Fibroblast of villous mesenchyme (primary cell): ENCODE measurements around the gene PICALM. TPM values are rescaled to one million over a fixed set of nuclear protein-coding genes. Genes with fewer than 3 reads are reported as not detected.
A peak's percentile ranks its signal among the peaks of the same experiment; 100 is the strongest.

Source experiments
- DNase-seq: peaks from one replicate; pipeline ENCODE4 v3.0.0-alpha.2; 2010; ENCODE audit warnings: low read depth
- H3K4me3 ChIP-seq: 2 replicates; pipeline ENCODE4 v1.5.1; 2011; ENCODE audit warnings: low read depth, mild to moderate bottlenecking, low read length
- CTCF ChIP-seq: IDR thresholded peaks from 2 replicates; pipeline ENCODE4 v1.5.1; 2012; ENCODE audit warnings: low read depth, mild to moderate bottlenecking, low read length; ENCODE audit not compliant: insufficient read depth
- total RNA-seq: library from RNA; depleted of rRNA; stranded (reverse); fragments of >200 nt; gene quantifications from 2 replicates; pipeline ENCODE4 v1.2.3, GENCODE V29; 2012

PICALM gene
- total RNA-seq, 1 donor, result 388 TPM

DNA sequence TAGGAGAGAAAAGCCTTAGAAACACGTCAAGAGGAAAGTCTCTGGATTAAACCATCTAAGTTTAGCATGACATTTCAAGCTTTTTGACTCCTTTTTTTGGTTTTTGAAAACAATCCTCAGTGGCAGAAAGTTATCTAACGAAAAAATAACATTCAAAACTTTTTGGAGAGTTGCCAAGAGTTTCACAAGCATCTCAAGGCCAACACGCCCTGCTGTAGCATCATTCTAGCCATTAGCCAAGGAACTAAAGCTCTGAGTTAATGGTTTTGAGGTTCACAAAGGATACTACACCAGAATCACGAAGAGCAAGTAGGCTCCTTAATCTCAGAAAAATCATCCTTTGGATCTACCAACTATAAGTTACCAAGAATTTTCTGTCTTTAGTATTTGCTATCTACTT is 94.8 kb downstream of the PICALM start:
- DNase-seq, result peak; percentile 57
- H3K4me3 ChIP-seq, result no peak overlapping the region
- TF ChIP-seq CTCF, result no peak

DNA sequence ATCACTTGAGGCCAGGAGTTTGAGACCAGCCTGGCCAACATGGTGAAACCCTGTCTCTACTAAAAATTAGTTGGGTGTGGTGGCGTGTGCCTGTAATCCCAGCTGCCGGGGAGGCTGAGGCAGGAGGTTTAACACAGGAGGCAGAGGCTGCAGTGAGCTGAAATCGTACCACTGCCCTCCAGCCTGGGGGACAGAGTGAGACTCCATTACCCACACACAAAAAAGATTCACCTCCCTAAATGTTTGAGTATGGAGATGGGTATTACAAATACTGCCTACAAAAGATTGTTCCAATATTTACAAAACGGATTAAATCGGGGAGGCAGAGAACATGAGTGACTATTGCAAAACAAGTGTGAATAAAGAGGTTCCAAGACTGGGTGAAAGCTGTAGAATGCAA is 98.3 kb downstream of the PICALM start:
- no peak for DNase-seq
- no peak overlapping the region for H3K4me3 ChIP-seq
- TF ChIP-seq CTCF, result no peak

- TF ChIP-seq CTCF, result no peak
- DNase-seq, result no peak
- H3K4me3 ChIP-seq, result no peak overlapping the region
Measured at GRCh38 chr11:85967457-85967856, 101.4 kb downstream of the PICALM start.

- no peak for TF ChIP-seq CTCF
- peak; percentile 46 for DNase-seq
- H3K4me3 ChIP-seq, result no peak overlapping the region
Measured at GRCh38 chr11:85965202-85965601, 103.7 kb downstream of the PICALM start.

- TF ChIP-seq CTCF, result no peak
- peak; percentile 45 for DNase-seq
- H3K4me3 ChIP-seq, result no peak overlapping the region
Measured at GRCh38 chr11:85961930-85962363, 106.9 kb downstream of the PICALM start.

- no peak overlapping the region for H3K4me3 ChIP-seq
- DNase-seq, result no peak
- TF ChIP-seq CTCF, result no peak
Measured at GRCh38 chr11:85961130-85961529, 107.8 kb downstream of the PICALM start.

DNA sequence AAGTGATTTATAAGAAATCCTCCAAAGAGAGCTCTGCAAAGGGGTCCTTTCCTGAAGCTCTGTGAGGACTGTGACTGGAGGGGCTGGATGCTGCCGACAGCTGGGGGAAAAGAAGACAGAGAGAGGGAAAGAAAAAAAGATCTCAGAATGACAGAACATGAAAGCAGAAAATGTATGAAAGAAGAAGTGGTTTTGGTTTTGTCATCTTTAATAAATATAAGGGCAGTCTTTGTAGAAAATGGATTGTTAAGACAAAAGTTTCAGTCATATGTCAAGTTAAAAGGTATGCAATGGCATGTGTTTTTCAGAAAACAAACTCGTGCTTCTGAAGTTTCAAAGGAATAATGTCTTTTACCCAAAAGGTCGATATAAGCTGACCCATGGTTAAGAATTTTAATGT is 108.2 kb downstream of the PICALM start:
- no peak for TF ChIP-seq CTCF
- DNase-seq, result no peak
- no peak overlapping the region for H3K4me3 ChIP-seq
